ENCODE measurements around the gene STK10. TPM values are rescaled to one million over a fixed set of nuclear protein-coding genes. Genes with fewer than 3 reads are reported as not detected.
"Not testable (repeated sequence)": the region's sequence is repeated elsewhere in the genome, so short reads cannot be mapped to it uniquely, and the experiment has no call there.

STK10 gene
- total RNA-seq, 2 donors from 2014 or later = 14.3 to 17.9 TPM

DNA sequence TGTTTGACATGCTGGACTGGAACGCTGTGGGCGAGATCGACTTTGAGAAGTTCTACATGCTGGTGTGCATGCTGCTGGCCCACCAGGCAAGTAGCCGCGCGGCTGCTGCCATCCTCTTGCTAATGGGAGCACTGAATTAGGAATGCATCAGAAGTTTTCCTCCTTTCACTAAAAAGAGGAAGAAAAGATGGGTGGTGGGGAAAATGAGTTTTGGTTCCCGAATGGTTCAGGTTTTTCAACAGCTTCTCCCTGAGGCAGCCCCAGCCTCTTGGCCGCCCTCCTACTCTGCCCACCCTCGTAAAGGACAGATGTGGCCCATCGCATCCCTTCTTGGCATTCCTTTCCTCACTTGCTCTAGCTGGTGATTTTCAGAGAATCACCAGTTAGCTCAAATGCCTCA, 11.4 kb upstream of the STK10 start:
- Histone ChIP-seq H3K4me1 (ENCODE audit: control insufficient read depth, insufficient read depth, low read length) (no peaks in the 10 kb centered on the region), H3K27me3 (ENCODE audit: control insufficient read depth, insufficient read depth, low read length, poor library complexity, severe bottlenecking) (no peaks in the 10 kb centered on the region), H3K9ac (ENCODE audit: extremely low read depth, low read length, poor library complexity, severe bottlenecking) (no peak overlapping the region), H3K27ac (ENCODE audit: low read depth, low read length) (no peak overlapping the region), H3K9me3 (ENCODE audit: control insufficient read depth, low read length) (no peaks in the 10 kb centered on the region), H3K4me3 (ENCODE audit: low read length) (no peak overlapping the region), H3K36me3 (ENCODE audit: control insufficient read depth, insufficient read depth, low read length) (no peaks in the 10 kb centered on the region)
- Mint-ChIP-seq H3K36me3 (ENCODE audit: low read depth) (no peaks in the 10 kb centered on the region), H3K4me3 (no peak overlapping the region), H3K4me1 (peaks cover 5% of the 10 kb centered on the region), H3K27me3 (ENCODE audit: insufficient read depth) (no peaks in the 10 kb centered on the region), H3K9me3 (peaks cover 6% of the 10 kb centered on the region), H3K27ac (no peak overlapping the region)
- no peak for TF ChIP-seq CTCF (conservative IDR thresholded peaks at IDR 0.05)
- WGBS, 2 experiments (ENCODE audit: insufficient coverage in 1 of 2, insufficient read length in 1 of 2) = 90 to 100% methylated on average over 6 to 10 of the region's 10 CpGs
- DNase-seq = no peak

GRCh38 chr5:172197775-172198174, 9.8 kb upstream of the STK10 start:
- DNase-seq; H3K9me3 Mint-ChIP-seq; H3K4me1 Mint-ChIP-seq; H3K4me3 Mint-ChIP-seq; H3K9me3 ChIP-seq (ENCODE audit: control insufficient read depth, low read length); H3K4me3 ChIP-seq (ENCODE audit: low read length); H3K27ac ChIP-seq (ENCODE audit: low read depth, low read length); H3K27me3 Mint-ChIP-seq (ENCODE audit: insufficient read depth); H3K27me3 ChIP-seq (ENCODE audit: control insufficient read depth, insufficient read depth, low read length, poor library complexity, severe bottlenecking); H3K27ac Mint-ChIP-seq; H3K9ac ChIP-seq (ENCODE audit: extremely low read depth, low read length, poor library complexity, severe bottlenecking); H3K36me3 ChIP-seq (ENCODE audit: control insufficient read depth, insufficient read depth, low read length); H3K36me3 Mint-ChIP-seq (ENCODE audit: low read depth); H3K4me1 ChIP-seq (ENCODE audit: control insufficient read depth, insufficient read depth, low read length): not testable (repeated sequence)
- 89 to 93% methylated on average over 3 to 4 of the region's 4 CpGs for WGBS, 2 experiments (ENCODE audit: insufficient coverage in 1 of 2, insufficient read length in 1 of 2)

GRCh38 chr5:172194985-172195774, 7.2 kb upstream of the STK10 start:
- Mint-ChIP-seq H3K27me3 (ENCODE audit: insufficient read depth) (peaks cover 2% of the 10 kb centered on the region), H3K27ac (no peak overlapping the region), H3K9me3 (peaks cover 6% of the 10 kb centered on the region), H3K4me1 (peaks cover 5% of the 10 kb centered on the region), H3K36me3 (ENCODE audit: low read depth) (no peaks in the 10 kb centered on the region), H3K4me3 (no peak overlapping the region)
- H3K27ac ChIP-seq (ENCODE audit: low read depth, low read length) = no peak overlapping the region
- H3K4me1 ChIP-seq (ENCODE audit: control insufficient read depth, insufficient read depth, low read length) = no peaks in the 10 kb centered on the region
- no peaks in the 10 kb centered on the region for H3K36me3 ChIP-seq (ENCODE audit: control insufficient read depth, insufficient read depth, low read length)
- DNase-seq = peak; percentile 48
- H3K27me3 ChIP-seq (ENCODE audit: control insufficient read depth, insufficient read depth, low read length, poor library complexity, severe bottlenecking) = no peaks in the 10 kb centered on the region
- no peak overlapping the region for H3K9ac ChIP-seq (ENCODE audit: extremely low read depth, low read length, poor library complexity, severe bottlenecking)
- TF ChIP-seq CTCF (conservative IDR thresholded peaks at IDR 0.05) = no peak
- no peaks in the 10 kb centered on the region for H3K9me3 ChIP-seq (ENCODE audit: control insufficient read depth, low read length)
- 78 to 84% methylated on average over 4 to 6 of the region's 6 CpGs for WGBS, 2 experiments (ENCODE audit: insufficient coverage in 1 of 2, insufficient read length in 1 of 2)
- H3K4me3 ChIP-seq (ENCODE audit: low read length) = no peak overlapping the region
